Neural progenitor cell (in vitro differentiated cells): ENCODE data around the gene BACH1.

Experiments used
- EZH2 ChIP-seq: fragments of 200-600 bp; sonication (generic); IDR thresholded peaks from 2 replicates; pipeline ENCODE4 v1.6.1; 2017; ENCODE audit warnings: antibody characterized with exemption, mild to moderate bottlenecking, moderate library complexity
- EZH2phosphoT487 ChIP-seq: fragments of 200-600 bp; sonication (generic); IDR thresholded peaks from 2 replicates; pipeline ENCODE4 v1.6.1; 2017; ENCODE audit warnings: antibody characterized with exemption
- TF ChIP-seq, protein P1 (sequence below): fragments of 200-600 bp; sonication (generic); IDR thresholded peaks from 2 replicates; pipeline ENCODE4 v1.5.1; 2017; ENCODE audit warnings: antibody characterized with exemption, mild to moderate bottlenecking

GRCh38 chr21:29323189-29323588 is 24.5 kb downstream of the BACH1 start:
- TF ChIP-seq, protein P1, sequence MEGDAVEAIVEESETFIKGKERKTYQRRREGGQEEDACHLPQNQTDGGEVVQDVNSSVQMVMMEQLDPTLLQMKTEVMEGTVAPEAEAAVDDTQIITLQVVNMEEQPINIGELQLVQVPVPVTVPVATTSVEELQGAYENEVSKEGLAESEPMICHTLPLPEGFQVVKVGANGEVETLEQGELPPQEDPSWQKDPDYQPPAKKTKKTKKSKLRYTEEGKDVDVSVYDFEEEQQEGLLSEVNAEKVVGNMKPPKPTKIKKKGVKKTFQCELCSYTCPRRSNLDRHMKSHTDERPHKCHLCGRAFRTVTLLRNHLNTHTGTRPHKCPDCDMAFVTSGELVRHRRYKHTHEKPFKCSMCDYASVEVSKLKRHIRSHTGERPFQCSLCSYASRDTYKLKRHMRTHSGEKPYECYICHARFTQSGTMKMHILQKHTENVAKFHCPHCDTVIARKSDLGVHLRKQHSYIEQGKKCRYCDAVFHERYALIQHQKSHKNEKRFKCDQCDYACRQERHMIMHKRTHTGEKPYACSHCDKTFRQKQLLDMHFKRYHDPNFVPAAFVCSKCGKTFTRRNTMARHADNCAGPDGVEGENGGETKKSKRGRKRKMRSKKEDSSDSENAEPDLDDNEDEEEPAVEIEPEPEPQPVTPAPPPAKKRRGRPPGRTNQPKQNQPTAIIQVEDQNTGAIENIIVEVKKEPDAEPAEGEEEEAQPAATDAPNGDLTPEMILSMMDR, result no peak
- no peak for TF ChIP-seq EZH2
- no peak for TF ChIP-seq EZH2phosphoT487
